ENCODE results near the gene POU2AF1. TPM values are rescaled to one million over a fixed set of nuclear protein-coding genes. Genes with fewer than 3 reads are reported as not detected.

POU2AF1 gene
- total RNA-seq, 1 experiment from 2014 or later, result 0.22 TPM

GRCh38 chr11:111422494-111423249 is 43.6 kb upstream of the POU2AF1 start:
- Mint-ChIP-seq H3K4me3 (no peak overlapping the region), H3K9me3 (0 out of 2 replicates have a peak, but pooled peaks cover 3% of the 10 kb centered on the region), H3K27ac (no peak overlapping the region), H3K27me3 (ENCODE audit: low read depth) (no peaks in the 10 kb centered on the region), H3K4me1 (no peaks in the 10 kb centered on the region), H3K36me3 (no peaks in the 10 kb centered on the region)
- POLR2A ChIA-PET, result interaction anchor here (0.6 to 1.2 kb wide), 3 partner anchors 124 to 175 kb away, joined by 3 to 4 read pairs (median 4); partner anchors contain the start of gene POU2AF3
- TF ChIP-seq E2F5 (CRISPR knock-in tag; IDR thresholded peaks at IDR 0.05) (no peak), ZNF532 (CRISPR knock-in tag; IDR thresholded peaks at IDR 0.05; ENCODE audit: borderline replicate concordance) (0 out of 2 replicates have a peak, but pooled peaks have one; percentile 44), ZNF121 (CRISPR knock-in tag; IDR thresholded peaks at IDR 0.05) (no peak), GTF2I (CRISPR knock-in tag; conservative IDR thresholded peaks at IDR 0.05) (no peak), CTCF (IDR thresholded peaks at IDR 0.05) (peak; percentile 70), GABPB1 (CRISPR knock-in tag; IDR thresholded peaks at IDR 0.05) (no peak), ZNF396 (CRISPR knock-in tag; IDR thresholded peaks at IDR 0.05; ENCODE audit: borderline replicate concordance) (peak; percentile 49; the same call in 1 of the 2 replicates), ZNF416 (CRISPR knock-in tag; IDR thresholded peaks at IDR 0.05) (no peak), NFE2L1 (CRISPR knock-in tag; IDR thresholded peaks at IDR 0.05) (peak; percentile 52; the same call in 1 of the 2 replicates)
- DNase-seq (ENCODE audit: low spot score) (peak; percentile 87), ATAC-seq (peak; percentile 100)
- CTCF ChIA-PET, result interaction anchor here (0.6 to 4.5 kb wide), 25 partner anchors 8 to 350 kb away, joined by 3 to 70 read pairs (median 4); partner anchors contain the start of gene POU2AF3

GRCh38 chr11:111421251-111421650 is 42.2 kb upstream of the POU2AF1 start:
- TF ChIP-seq PREB (CRISPR knock-in tag; IDR thresholded peaks at IDR 0.05; ENCODE audit: borderline replicate concordance), result no peak
- no peak for TF ChIP-seq ZNF512 (CRISPR knock-in tag; IDR thresholded peaks at IDR 0.05; ENCODE audit: borderline replicate concordance)
- no peak for TF ChIP-seq TEAD4 (CRISPR knock-in tag; IDR thresholded peaks at IDR 0.05)
- no peak for TF ChIP-seq HMGA2 (CRISPR knock-in tag; IDR thresholded peaks at IDR 0.05)
- TF ChIP-seq NR2C2 (CRISPR knock-in tag; IDR thresholded peaks at IDR 0.05), result no peak
- no peak for TF ChIP-seq NFATC4 (CRISPR knock-in tag; IDR thresholded peaks at IDR 0.05)
- TF ChIP-seq ELF4 (CRISPR knock-in tag; IDR thresholded peaks at IDR 0.05; ENCODE audit: low read depth), result no peak
- TF ChIP-seq SMAD3 (CRISPR knock-in tag; IDR thresholded peaks at IDR 0.05; ENCODE audit: borderline replicate concordance), result no peak
- no peak for TF ChIP-seq ATF1 (CRISPR knock-in tag; IDR thresholded peaks at IDR 0.05)
- no peak for TF ChIP-seq STAT6 (CRISPR knock-in tag; conservative IDR thresholded peaks at IDR 0.05; ENCODE audit: low read depth)
- CTCF ChIA-PET, result interaction anchor here (0.8 to 2.2 kb wide), 2 partner anchors 123 to 138 kb away, joined by 7 to 25 read pairs; partner anchors contain the start of gene POU2AF3
- ATAC-seq (no peak), DNase-seq (ENCODE audit: low spot score) (no peak)
- Mint-ChIP-seq H3K4me1 (peaks cover 3% of the 10 kb centered on the region), H3K9me3 (0 out of 2 replicates have a peak, but pooled peaks cover 3% of the 10 kb centered on the region), H3K4me3 (no peak overlapping the region), H3K36me3 (no peaks in the 10 kb centered on the region), H3K27ac (no peak overlapping the region), H3K27me3 (ENCODE audit: low read depth) (no peaks in the 10 kb centered on the region)
- POLR2A ChIA-PET, result no interaction called here
